Motor neuron (in vitro differentiated cells): Measurements from ENCODE around the gene BIRC3. TPM values are rescaled to one million over a fixed set of nuclear protein-coding genes. Genes with fewer than 3 reads are reported as not detected.
A peak's percentile ranks its signal among the peaks of the same experiment; 100 is the strongest.
"Not testable (repeated sequence)": the region's sequence is repeated elsewhere in the genome, so short reads cannot be mapped to it uniquely, and the experiment has no call there.

Source experiments
- ATAC-seq, 8 experiments: fragments of 200-7000 bp; cut with Tn5 transposase; replicated peaks in 6 of 8; 2 replicates each; pipeline ENCODE4 v1.8.0; 2021; ENCODE audit warnings: mild to moderate bottlenecking in 8 of 8, moderate library complexity in 8 of 8
- H3K27ac ChIP-seq, 2 donors: fragments of 250-450 bp; sonication (Bioruptor Pico); 2 replicates each; pipeline ENCODE4 v1.9.0; 2021; ENCODE audit warnings: antibody characterized with exemption in 2 of 2, mild to moderate bottlenecking in 2 of 2, moderate library complexity in 1 of 2
- H3K4me1 ChIP-seq, 2 donors: fragments of 250-450 bp; sonication (Bioruptor Pico); replicated peaks in 1 of 2; 2 replicates each; pipeline ENCODE4 v1.6.1; 2021; ENCODE audit warnings: antibody characterized with exemption in 2 of 2, mild to moderate bottlenecking in 2 of 2, moderate library complexity in 1 of 2
- H3K4me3 ChIP-seq, 5 donors: fragments of 250-450 bp; sonication (Bioruptor Pico); 2 replicates each; pipeline ENCODE4 v1.9.0; 2021; ENCODE audit warnings: antibody characterized with exemption in 5 of 5, mild to moderate bottlenecking in 5 of 5, moderate library complexity in 4 of 5
- WGBS, 10 experiments: fragments of 450-650 bp; shearing (Covaris generic); methylation state at CpG; one replicate each; pipeline ENCODE4 v1.0.0; 2022; 5-methylcytosine and 5-hydroxymethylcytosine counted together
- in situ Hi-C, 9 experiments: fragments of 400-800 bp; cut with MboI; loops; one replicate each; pipeline ENCODE4 v1.15.0; 2021; ENCODE audit warnings: low sequenced_read_pairs in 9 of 9, low pct_unique_long_range_greater_than_20kb in 2 of 9; ENCODE audit not compliant: unreplicated experiment in 9 of 9
- total RNA-seq, 8 experiments: library from RNA; unstranded; fragments of 300-600 nt; gene quantifications; 2 replicates each; pipeline versions ENCODE4 v1.2.3 to v1.2.4, GENCODE V29; 2022

Gene BIRC3
- total RNA-seq, 8 experiments from 2014 or later, result 0.11 to 2.2 (median 0.49) TPM

DNA sequence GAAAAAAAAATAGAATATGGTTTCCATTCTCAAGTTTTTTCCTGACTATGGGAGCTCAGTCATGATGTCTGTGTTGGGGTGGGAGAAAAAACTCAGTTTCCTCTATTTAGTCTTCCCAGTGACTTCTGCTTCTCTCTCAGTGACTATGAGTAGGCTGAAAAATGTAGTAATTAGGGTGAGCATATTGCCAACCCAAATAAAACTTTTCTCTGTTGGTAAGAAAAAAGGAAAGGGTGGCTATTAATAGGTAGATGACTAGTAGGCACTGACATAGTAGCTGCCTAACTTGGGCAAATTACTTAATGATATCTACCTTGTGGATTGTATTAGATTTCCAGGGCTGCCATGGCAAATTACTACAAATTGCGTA, 34.2 kb upstream of the BIRC3 start:
- peaks cover 10 to 11% of the 10 kb centered on the region in 2 donors for H3K4me1 ChIP-seq
- in situ Hi-C loops, result loop anchor here in 1 of 9 experiments (25.0 kb wide), 1 partner anchor 96 kb away; no protein-coding TSS in a partner anchor
- ATAC-seq, result no peak
- no peak overlapping the region for H3K27ac ChIP-seq
- 90 to 100% (median 100%) methylated on average over 1 of the region's 1 CpG; no CpG with 5 or more reads in 3 of the 10 experiments for whole genome bisulfite sequencing, 10 experiments
- no peak overlapping the region for H3K4me3 ChIP-seq

DNA sequence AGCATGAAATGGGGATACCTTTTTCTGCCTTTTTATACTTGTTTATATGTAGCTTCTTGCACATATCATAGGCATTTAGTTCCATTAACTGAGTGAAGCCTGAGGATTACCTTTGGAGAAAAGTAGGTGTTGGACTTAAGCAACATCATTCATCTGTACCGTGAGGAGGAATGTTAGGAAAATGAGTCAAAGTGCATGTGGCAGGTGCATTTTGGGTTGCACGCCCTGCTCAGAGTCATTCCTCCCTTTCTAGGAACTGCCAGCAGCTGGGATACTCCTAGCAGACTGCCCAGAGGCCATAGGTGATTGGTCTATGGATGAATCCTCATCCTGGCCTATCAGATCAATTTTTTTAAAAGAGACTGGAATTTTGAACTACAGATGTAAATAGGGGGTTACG, 33.3 kb upstream of the BIRC3 start:
- no peak overlapping the region for H3K4me3 ChIP-seq
- no peak overlapping the region for H3K27ac ChIP-seq
- WGBS, 10 experiments, result 52 to 100% (median 94%) methylated on average over 1 to 3 of the region's 3 CpGs; no CpG with 5 or more reads in 2 of the 10 experiments
- in situ Hi-C loops, result loop anchor here in 1 of 9 experiments (25.0 kb wide), 1 partner anchor 97 kb away; no protein-coding TSS in a partner anchor
- H3K4me1 ChIP-seq, result peaks cover 10 to 11% of the 10 kb centered on the region in 2 donors
- ATAC-seq, result no peak

DNA sequence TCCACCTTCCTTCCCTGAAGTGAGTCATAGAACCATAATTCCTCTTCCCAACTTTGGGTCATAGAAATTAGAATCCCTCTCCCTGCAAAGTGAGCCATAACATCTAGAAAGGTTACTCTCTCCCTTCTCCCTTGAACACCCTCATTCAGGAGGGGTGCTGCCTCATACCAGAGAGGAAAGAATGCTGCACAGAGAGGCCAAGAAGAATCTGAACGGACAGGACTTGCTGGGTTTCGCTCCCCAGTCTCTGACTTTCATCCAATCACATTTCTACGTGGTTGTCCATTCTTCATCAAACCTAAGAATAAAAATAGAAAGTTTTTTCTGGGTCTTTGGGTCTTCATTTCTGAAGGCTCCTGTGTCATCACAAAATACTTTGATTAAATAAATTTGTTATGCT, 31.0 kb upstream of the BIRC3 start:
- H3K27ac ChIP-seq, result no peak overlapping the region
- H3K4me3 ChIP-seq, result no peak overlapping the region
- H3K4me1 ChIP-seq, result no peaks in the 10 kb centered on the region
- ATAC-seq, result no peak
- WGBS, 10 experiments, result 56 to 100% (median 93%) methylated on average over 1 to 3 of the region's 3 CpGs
- in situ Hi-C loops, result loop anchor here in 1 of 9 experiments (25.0 kb wide), 1 partner anchor 99 kb away; no protein-coding TSS in a partner anchor

DNA sequence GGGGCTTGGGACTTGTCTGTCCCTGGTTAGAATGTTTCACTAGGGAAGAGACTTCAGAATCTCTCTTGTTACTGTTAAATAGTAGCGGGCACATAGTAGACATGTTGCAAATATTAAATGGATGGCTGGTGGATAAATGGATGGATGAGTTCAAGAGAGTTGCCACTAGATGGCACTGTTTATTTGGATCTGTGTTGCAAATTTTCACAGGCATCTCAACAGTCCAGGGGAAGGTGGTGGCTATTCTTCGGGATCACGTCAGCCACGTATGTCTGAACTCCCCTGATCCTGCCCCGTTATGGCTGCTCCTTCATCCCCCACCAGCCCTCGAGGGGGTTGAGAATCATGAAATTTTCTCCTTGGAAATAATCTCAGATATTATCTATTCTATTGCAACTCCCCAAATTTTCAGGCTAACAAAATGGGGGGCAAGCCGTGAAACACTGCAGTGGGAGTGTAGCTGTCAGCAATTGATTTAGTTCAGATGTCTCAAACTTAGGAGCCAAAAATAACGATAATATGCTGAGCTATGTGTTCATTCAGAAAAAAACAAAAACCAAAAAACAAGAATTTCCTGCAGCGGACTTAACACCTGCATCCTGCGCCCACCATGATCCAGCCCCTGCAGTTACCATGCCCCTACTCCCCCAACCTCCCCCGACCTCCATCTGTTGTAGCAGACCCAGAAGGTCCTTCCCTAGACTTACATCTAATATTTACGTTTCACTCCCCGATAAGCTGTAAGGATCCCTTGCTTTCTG, 29.1 kb upstream of the BIRC3 start:
- WGBS, 10 experiments, result 3 to 80% (median 40%) methylated on average over 1 to 5 of the region's 13 CpGs; no CpG with 5 or more reads in 1 of the 10 experiments
- peak; percentile 74 to 98 (median 86) for ATAC-seq
- Histone ChIP-seq H3K27ac (no peak overlapping the region), H3K4me1 (no peaks in the 10 kb centered on the region), H3K4me3 (no peak overlapping the region)
- in situ Hi-C loops, result loop anchor here in 1 of 9 experiments (25.0 kb wide), 1 partner anchor 101 kb away; no protein-coding TSS in a partner anchor

DNA sequence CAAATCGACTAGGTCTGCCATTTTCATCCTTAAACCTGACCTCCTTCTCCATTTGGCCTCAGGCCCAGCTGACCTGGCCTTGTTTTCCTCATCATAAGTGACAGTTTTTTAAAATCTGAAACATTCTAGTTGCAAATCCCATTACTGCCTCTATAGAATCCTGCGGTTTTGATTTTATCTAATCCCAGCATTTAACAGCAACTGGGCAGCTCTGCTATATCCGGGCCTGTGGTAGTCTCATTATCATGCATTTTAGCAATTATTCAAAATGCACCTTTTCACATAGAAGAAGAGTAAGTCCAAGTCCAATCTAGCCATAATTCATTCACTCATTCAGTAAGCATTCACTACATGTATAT, 28.6 kb upstream of the BIRC3 start:
- no peak for ATAC-seq
- in situ Hi-C loops, result loop anchor here in 1 of 9 experiments (25.0 kb wide), 1 partner anchor 101 kb away; no protein-coding TSS in a partner anchor
- 53 to 100% (median 80%) methylated on average over 1 to 3 of the region's 3 CpGs; no CpG with 5 or more reads in 1 of the 10 experiments for WGBS, 10 experiments
- no peaks in the 10 kb centered on the region for H3K4me1 ChIP-seq
- H3K27ac ChIP-seq, result no peak overlapping the region
- H3K4me3 ChIP-seq, result no peak overlapping the region

DNA sequence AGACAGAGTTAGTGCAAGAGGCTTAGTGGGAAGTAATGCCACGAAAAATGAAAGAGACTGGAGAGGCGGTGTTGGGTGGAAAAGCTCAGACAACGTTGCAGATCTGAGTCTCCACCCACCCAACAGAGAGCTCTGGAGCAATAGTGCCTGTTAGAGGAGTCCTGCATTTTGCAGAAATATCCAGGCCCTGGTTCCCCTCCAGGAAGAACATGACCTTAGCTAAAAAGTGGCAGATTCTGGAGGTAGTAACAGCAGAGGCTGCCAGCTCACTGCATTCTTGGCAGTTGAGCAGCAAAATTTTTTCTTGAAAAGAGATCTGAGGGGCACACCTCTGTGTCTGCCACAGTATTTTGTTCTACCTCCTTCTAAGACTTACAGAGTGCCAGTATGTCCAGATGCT, 27.7 kb upstream of the BIRC3 start:
- ATAC-seq, result peak in 3 of 8 experiments; percentile 15 to 32 (median 29)
- 17 to 90% (median 20%) methylated on average over 1 to 3 of the region's 3 CpGs; no CpG with 5 or more reads in 3 of the 10 experiments for WGBS, 10 experiments
- H3K27ac ChIP-seq, result no peak overlapping the region
- in situ Hi-C loops, result loop anchor here in 1 of 9 experiments (25.0 kb wide), 1 partner anchor 102 kb away; no protein-coding TSS in a partner anchor
- no peaks in the 10 kb centered on the region for H3K4me1 ChIP-seq
- no peak overlapping the region for H3K4me3 ChIP-seq

DNA sequence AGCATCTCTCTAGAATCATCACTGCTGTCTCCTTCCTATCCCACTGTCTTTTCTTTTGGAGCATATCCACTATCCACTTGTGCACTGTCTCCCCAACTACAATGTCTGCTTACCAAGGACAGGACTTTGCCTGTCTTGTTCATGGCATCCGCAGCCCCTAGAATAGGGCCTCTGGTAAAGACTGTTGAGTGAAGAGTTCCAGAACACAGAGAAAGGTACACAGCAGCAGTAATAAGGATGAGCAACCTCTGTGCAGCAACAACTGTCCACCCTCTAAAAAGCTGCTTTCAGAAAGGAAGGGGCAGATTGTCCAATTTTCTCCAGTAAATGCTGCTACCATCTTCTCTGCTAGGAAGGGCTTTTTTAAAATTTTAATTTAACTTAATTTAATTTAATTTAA, 25.5 kb upstream of the BIRC3 start:
- Histone ChIP-seq H3K27ac (no peak overlapping the region), H3K4me1 (no peaks in the 10 kb centered on the region), H3K4me3 (no peak overlapping the region)
- no peak for ATAC-seq
- WGBS, 10 experiments, result 83 to 100% (median 100%) methylated on average over 1 of the region's 1 CpG; no CpG with 5 or more reads in 4 of the 10 experiments
- in situ Hi-C loops, result loop anchor here in 1 of 9 experiments (25.0 kb wide), 1 partner anchor 105 kb away; no protein-coding TSS in a partner anchor

DNA sequence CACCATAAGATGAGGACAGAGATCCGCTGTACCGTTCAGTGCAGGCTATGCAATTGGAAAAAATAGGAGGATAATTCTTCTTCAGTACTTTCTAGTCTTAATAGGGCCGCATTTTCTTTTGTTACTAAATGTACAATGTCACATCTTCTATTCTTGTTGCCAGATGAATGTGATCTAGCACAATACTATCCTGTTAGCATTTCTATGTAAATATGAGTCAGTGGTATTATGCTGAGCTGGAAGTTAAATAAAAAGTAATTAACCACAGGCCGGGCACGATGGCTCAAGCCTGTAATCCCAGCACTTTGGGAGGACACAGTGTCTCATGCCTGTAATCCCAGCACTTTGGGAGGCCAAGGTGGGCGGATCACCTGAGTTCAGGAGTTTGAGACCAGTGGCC, 24.4 kb upstream of the BIRC3 start:
- no peak overlapping the region for H3K4me3 ChIP-seq
- H3K4me1 ChIP-seq, result no peaks in the 10 kb centered on the region
- no peak overlapping the region for H3K27ac ChIP-seq
- peak in 5 of 8 experiments; percentile 71 to 83 (median 78) for ATAC-seq
- in situ Hi-C loops, result loop anchor here in 1 of 9 experiments (25.0 kb wide), 1 partner anchor 106 kb away; no protein-coding TSS in a partner anchor
- WGBS, 10 experiments, result 20 to 100% (median 84%) methylated on average over 2 to 6 of the region's 6 CpGs; no CpG with 5 or more reads in 1 of the 10 experiments

DNA sequence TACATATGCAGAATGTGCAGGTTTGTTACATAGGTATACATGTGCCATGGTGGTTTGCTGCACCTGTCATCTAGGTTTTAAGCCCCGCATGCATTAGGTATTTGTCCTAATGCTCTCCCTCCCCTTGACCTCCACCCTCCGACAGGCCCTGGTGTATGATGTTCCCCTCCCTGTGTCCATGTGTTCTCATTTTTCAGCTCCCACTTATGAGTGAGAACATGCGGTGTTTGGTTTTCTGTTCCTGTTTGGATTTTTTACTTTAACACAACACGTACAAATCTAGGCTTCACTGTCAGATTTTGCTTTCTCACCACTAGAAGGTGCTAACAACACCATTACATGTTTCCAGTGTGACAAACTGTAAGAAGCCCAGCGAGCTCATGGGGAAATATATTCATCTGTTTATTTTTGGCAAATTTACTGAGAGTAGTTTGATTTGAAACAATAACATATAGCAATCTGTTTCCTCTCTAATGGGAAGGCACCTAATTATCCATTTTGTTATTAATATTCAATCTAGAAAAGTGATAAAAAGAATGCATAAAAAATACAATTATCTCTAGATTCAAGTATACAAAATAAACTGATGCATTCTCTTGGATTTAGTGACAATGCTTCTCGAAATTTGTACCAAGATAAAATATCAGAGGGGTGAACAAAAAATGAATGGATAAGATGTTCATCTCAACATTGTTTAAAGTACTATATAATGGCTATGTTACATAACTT, 23.2 kb upstream of the BIRC3 start:
- 22 to 72% (median 45%) methylated on average over 2 to 6 of the region's 6 CpGs for WGBS, 10 experiments
- H3K4me3 ChIP-seq, result no peak overlapping the region
- H3K4me1 ChIP-seq, result no peaks in the 10 kb centered on the region
- ATAC-seq, result peak in 4 of 8 experiments; percentile 41 to 85 (median 80)
- H3K27ac ChIP-seq, result no peak overlapping the region
- in situ Hi-C loops, result loop anchor here in 1 of 9 experiments (25.0 kb wide), 1 partner anchor 107 kb away; no protein-coding TSS in a partner anchor

DNA sequence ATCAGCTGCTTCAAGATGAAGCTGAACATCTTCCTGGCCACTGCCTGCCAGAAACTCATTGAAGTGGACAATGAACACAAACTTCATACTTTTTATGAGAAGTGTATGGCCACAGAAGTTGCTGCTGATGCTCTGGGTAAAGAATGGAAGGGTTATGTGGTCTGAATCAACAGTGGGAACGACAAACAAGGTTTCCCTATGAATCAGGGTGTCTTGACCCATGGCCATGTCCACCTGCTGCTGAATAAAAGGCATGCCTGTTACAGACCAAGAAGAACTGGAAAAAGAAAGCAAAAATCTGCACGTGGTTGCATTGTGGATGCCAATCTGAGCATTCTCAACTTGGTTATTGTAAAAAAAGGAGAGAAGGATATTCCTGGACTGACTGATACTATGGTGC, 22.2 kb upstream of the BIRC3 start:
- no peaks in the 10 kb centered on the region for H3K4me1 ChIP-seq
- H3K27ac ChIP-seq, result no peak overlapping the region
- ATAC-seq, result no peak
- H3K4me3 ChIP-seq, result no peak overlapping the region
- in situ Hi-C loops, result loop anchor here in 1 of 9 experiments (25.0 kb wide), 1 partner anchor 108 kb away; no protein-coding TSS in a partner anchor
- WGBS, 10 experiments, result 0 to 100% (median 69%) methylated on average over 1 to 2 of the region's 2 CpGs; no CpG with 5 or more reads in 3 of the 10 experiments

DNA sequence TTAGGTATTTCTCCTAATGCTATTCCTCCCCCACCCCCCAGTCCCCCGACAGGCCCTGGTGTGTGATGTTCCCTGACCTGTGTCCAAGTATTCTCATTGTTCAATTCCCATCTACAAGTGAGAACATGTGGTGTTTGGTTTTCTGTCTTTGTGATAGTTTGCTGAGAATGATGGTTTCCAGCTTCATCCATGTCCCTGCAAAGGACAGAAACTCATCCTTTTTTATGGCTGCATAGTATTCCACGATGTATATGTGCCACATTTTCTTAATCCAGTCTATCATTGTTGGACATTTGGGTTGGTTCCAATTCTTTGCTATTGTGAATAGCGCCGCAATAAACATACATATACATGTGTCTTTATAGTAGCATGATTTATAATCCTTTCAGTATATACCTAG, 20.5 kb upstream of the BIRC3 start:
- WGBS, 10 experiments, result 56 to 95% (median 76%) methylated on average over 2 to 4 of the region's 4 CpGs; no CpG with 5 or more reads in 5 of the 10 experiments
- not testable (repeated sequence) for H3K4me1 ChIP-seq, ATAC-seq, H3K27ac ChIP-seq, H3K4me3 ChIP-seq
- in situ Hi-C loops, result loop anchor here in 1 of 9 experiments (25.0 kb wide), 1 partner anchor 109 kb away; no protein-coding TSS in a partner anchor

DNA sequence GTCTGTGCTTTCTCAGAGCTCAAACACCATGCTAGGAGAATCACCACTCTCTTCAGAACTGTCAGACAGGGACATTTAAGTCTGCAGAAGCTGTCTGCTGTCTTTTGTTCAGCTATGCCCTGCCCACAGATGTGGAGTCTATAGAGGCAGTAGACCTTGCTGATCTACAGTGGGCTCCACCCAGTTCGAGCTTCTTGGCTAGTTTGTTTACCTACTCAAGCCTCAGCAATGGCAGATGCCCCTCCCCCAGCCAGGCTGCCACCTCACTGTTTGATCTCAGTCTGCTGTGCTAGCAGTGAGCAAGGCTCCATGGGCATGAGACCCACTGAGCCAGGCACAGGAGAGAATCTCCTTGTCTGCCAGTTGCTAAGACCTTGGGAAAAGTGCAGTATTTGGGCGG, 16.4 kb upstream of the BIRC3 start:
- H3K27ac ChIP-seq, ATAC-seq, H3K4me1 ChIP-seq, H3K4me3 ChIP-seq, in situ Hi-C loops: not testable (repeated sequence)
- 0 to 100% (median 88%) methylated on average over 1 of the region's 2 CpGs; no CpG with 5 or more reads in 7 of the 10 experiments for WGBS, 10 experiments
